ENCODE data around the gene OXCT1. TPM values are rescaled to one million over a fixed set of nuclear protein-coding genes. Genes with fewer than 3 reads are reported as not detected.

Gene OXCT1
- total RNA-seq, 1 experiment from 2014 or later, result 14.2 TPM

DNA sequence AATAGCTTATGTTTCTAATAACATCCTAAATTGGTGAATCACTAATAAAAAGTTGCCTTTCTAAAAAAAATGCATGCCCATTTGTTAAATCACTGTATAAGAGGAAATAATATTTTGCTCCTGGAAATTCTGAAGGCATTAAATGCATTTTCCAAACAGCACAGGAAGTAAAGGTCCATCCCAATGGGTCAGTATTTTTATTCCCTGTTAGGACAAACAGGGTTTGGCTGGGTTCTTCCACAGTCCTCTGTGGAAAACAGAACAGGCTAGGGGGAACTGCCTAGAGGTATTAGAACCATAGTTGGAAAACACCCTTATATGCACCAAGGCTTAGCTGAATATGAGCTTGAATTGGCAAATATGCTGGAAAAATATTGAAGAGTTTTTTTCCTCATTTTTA, 85.2 kb downstream of the OXCT1 start:
- intact Hi-C loops (cut with micrococcal nuclease; ENCODE audit: unreplicated experiment), result no loop called here
- H3K27ac Mint-ChIP-seq (ENCODE audit: unreplicated experiment), result no peak overlapping the region

DNA sequence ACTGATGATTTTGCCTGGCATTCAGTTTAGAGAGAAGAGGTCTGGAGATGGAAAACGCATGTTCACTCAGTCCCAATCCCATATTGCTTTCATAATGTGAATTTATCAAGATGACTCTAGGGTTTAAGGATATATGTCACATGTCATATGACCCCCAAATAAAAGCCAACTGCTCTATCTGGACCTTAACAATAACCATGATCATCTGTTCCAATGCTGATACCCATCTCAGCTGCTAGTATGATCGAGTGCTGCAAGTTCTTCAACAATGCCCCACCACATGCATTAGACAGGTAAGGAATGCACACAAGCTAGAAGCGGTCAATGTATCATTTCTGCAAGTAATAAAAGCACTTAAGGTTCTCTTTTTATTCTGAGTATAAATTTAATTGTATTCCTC, 91.8 kb downstream of the OXCT1 start:
- intact Hi-C loops (cut with micrococcal nuclease; ENCODE audit: unreplicated experiment), result no loop called here
- CTCF ChIA-PET, result interaction anchor here (0.8 kb wide), 1 partner anchor 32 kb away, joined by 4 read pairs; no protein-coding TSS in a partner anchor
- no peaks in the 10 kb centered on the region for H3K36me3 Mint-ChIP-seq (ENCODE audit: insufficient read depth, unreplicated experiment)

More for the DNA sequence above, 85.2 kb downstream of the OXCT1 start:
- peaks cover 14% of the 10 kb centered on the region for H3K4me1 Mint-ChIP-seq (ENCODE audit: low read depth, unreplicated experiment)
- DNase-seq, result no peak
- no peaks in the 10 kb centered on the region for H3K36me3 Mint-ChIP-seq (ENCODE audit: insufficient read depth, unreplicated experiment)
- H3K27me3 Mint-ChIP-seq (ENCODE audit: unreplicated experiment), result no peaks in the 10 kb centered on the region
- H3K4me3 Mint-ChIP-seq (ENCODE audit: low read depth, unreplicated experiment), result no peak overlapping the region
- TF ChIP-seq, protein P1, sequence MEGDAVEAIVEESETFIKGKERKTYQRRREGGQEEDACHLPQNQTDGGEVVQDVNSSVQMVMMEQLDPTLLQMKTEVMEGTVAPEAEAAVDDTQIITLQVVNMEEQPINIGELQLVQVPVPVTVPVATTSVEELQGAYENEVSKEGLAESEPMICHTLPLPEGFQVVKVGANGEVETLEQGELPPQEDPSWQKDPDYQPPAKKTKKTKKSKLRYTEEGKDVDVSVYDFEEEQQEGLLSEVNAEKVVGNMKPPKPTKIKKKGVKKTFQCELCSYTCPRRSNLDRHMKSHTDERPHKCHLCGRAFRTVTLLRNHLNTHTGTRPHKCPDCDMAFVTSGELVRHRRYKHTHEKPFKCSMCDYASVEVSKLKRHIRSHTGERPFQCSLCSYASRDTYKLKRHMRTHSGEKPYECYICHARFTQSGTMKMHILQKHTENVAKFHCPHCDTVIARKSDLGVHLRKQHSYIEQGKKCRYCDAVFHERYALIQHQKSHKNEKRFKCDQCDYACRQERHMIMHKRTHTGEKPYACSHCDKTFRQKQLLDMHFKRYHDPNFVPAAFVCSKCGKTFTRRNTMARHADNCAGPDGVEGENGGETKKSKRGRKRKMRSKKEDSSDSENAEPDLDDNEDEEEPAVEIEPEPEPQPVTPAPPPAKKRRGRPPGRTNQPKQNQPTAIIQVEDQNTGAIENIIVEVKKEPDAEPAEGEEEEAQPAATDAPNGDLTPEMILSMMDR (IDR thresholded peaks at IDR 0.05; ENCODE audit: unreplicated experiment), result no peak
- CTCF ChIA-PET, result no interaction called here
- no TSS peak for BruUV-seq (replicated peaks)
- no peaks in the 10 kb centered on the region for H3K9me3 Mint-ChIP-seq (ENCODE audit: low read depth, unreplicated experiment)

DNA sequence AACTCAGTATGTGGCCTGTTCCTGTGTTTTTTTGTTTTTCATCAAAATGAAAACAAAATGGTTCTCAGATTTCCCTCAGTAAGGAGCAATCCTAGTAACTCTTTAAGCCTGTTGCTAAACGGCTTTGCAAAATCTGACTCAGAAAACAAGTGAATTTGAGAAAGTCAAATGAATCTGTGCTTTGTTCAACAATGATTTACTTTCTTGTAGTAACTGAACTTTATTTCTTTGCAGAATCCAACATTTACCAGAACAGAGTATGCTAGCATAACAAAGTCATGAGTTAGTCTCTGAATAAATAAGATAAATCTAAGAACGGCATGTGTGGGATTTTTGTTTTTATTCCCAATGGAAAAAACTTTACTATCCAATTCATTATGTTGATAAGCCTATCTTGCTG, 93.8 kb downstream of the OXCT1 start:
- BruUV-seq (replicated peaks), result no TSS peak
- Mint-ChIP-seq H3K9me3 (ENCODE audit: low read depth, unreplicated experiment) (no peaks in the 10 kb centered on the region), H3K27ac (ENCODE audit: unreplicated experiment) (no peak overlapping the region), H3K4me1 (ENCODE audit: low read depth, unreplicated experiment) (no peaks in the 10 kb centered on the region), H3K4me3 (ENCODE audit: low read depth, unreplicated experiment) (no peak overlapping the region), H3K27me3 (ENCODE audit: unreplicated experiment) (no peaks in the 10 kb centered on the region), H3K36me3 (ENCODE audit: insufficient read depth, unreplicated experiment) (no peaks in the 10 kb centered on the region)
- TF ChIP-seq, protein P1 (IDR thresholded peaks at IDR 0.05; ENCODE audit: unreplicated experiment), result no peak
- no peak for DNase-seq
- CTCF ChIA-PET, result no interaction called here
- intact Hi-C loops (cut with micrococcal nuclease; ENCODE audit: unreplicated experiment), result no loop called here

More for the DNA sequence above, 91.8 kb downstream of the OXCT1 start:
- Mint-ChIP-seq H3K27ac (ENCODE audit: unreplicated experiment) (no peak overlapping the region), H3K9me3 (ENCODE audit: low read depth, unreplicated experiment) (no peaks in the 10 kb centered on the region), H3K4me3 (ENCODE audit: low read depth, unreplicated experiment) (no peak overlapping the region), H3K4me1 (ENCODE audit: low read depth, unreplicated experiment) (no peaks in the 10 kb centered on the region), H3K27me3 (ENCODE audit: unreplicated experiment) (no peaks in the 10 kb centered on the region)
- no peak for DNase-seq
- TF ChIP-seq, protein P1 (IDR thresholded peaks at IDR 0.05; ENCODE audit: unreplicated experiment), result no peak
- BruUV-seq (replicated peaks), result no TSS peak

DNA sequence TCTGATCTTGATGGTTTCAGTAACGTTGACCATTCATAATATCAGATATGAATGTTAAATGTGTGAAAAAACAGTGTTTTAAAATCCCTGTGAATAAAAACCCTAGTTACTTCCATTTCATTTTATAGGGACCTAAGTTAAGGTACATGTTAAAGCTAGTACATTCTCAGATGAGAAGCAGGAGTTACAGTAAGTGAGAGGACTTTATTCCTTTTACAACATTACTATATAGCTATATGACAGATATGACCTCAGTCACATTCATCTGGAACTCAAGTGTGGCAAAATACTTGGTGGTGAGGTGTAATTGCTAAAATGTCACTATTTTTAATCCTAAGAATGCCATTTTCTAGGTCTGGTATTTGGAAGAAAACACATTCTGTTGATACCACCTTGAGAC, 96.4 kb downstream of the OXCT1 start:
- Mint-ChIP-seq H3K36me3 (ENCODE audit: insufficient read depth, unreplicated experiment) (no peaks in the 10 kb centered on the region), H3K27me3 (ENCODE audit: unreplicated experiment) (no peaks in the 10 kb centered on the region), H3K9me3 (ENCODE audit: low read depth, unreplicated experiment) (no peaks in the 10 kb centered on the region), H3K27ac (ENCODE audit: unreplicated experiment) (no peak overlapping the region), H3K4me3 (ENCODE audit: low read depth, unreplicated experiment) (no peak overlapping the region), H3K4me1 (ENCODE audit: low read depth, unreplicated experiment) (no peaks in the 10 kb centered on the region)
- TF ChIP-seq, protein P1 (IDR thresholded peaks at IDR 0.05; ENCODE audit: unreplicated experiment), result no peak
- BruUV-seq (replicated peaks), result no TSS peak
- DNase-seq, result no peak
- intact Hi-C loops (cut with micrococcal nuclease; ENCODE audit: unreplicated experiment), result no loop called here
- CTCF ChIA-PET, result no interaction called here

Data from Calu3 (cell line).